ENCODE measurements around the gene GUCA1A.

DNA sequence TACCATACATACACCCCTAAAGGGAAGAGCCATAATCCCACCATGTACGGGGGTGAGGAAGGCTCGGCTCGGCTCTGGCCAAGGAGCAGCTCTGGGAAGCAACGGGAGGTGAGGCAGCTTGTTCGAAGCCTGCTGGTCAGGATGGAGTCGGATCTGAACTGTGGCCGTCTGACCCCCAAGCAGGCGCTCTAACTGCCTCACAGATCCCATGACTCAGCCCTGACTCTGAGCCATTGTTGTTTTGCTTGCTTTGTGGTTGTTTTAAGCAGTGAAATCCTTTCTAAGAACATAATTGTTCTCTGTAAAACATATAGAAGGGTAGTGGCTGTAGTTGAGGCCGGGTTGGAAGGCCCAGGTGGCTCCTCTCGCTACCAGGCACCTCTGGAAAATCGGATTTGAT lies 41.6 kb upstream of the GUCA1A start:
- TF ChIP-seq, protein P1, sequence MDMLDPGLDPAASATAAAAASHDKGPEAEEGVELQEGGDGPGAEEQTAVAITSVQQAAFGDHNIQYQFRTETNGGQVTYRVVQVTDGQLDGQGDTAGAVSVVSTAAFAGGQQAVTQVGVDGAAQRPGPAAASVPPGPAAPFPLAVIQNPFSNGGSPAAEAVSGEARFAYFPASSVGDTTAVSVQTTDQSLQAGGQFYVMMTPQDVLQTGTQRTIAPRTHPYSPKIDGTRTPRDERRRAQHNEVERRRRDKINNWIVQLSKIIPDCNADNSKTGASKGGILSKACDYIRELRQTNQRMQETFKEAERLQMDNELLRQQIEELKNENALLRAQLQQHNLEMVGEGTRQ (IDR thresholded peaks at IDR 0.05; ENCODE audit: low read depth, low read length) = no peak
- TF ChIP-seq RCOR1 (IDR thresholded peaks at IDR 0.05; ENCODE audit: insufficient replicate concordance, low read length) = no peak
- TF ChIP-seq, protein P2, sequence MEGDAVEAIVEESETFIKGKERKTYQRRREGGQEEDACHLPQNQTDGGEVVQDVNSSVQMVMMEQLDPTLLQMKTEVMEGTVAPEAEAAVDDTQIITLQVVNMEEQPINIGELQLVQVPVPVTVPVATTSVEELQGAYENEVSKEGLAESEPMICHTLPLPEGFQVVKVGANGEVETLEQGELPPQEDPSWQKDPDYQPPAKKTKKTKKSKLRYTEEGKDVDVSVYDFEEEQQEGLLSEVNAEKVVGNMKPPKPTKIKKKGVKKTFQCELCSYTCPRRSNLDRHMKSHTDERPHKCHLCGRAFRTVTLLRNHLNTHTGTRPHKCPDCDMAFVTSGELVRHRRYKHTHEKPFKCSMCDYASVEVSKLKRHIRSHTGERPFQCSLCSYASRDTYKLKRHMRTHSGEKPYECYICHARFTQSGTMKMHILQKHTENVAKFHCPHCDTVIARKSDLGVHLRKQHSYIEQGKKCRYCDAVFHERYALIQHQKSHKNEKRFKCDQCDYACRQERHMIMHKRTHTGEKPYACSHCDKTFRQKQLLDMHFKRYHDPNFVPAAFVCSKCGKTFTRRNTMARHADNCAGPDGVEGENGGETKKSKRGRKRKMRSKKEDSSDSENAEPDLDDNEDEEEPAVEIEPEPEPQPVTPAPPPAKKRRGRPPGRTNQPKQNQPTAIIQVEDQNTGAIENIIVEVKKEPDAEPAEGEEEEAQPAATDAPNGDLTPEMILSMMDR (conservative IDR thresholded peaks at IDR 0.05; ENCODE audit: low read depth, low read length) = no peak
- TF ChIP-seq POLR2A (IDR thresholded peaks at IDR 0.05; ENCODE audit: low read depth, low read length) = no peak

Measured in IMR-90 (cell line).